ENCODE measurements around the gene CD151. TPM values are rescaled to one million over a fixed set of nuclear protein-coding genes. Genes with fewer than 3 reads are reported as not detected.
A peak's percentile ranks its signal among the peaks of the same experiment; 100 is the strongest.

CD151 gene
- total RNA-seq, 6 donors from 2014 or later, result 179 to 545 (median 421) TPM

DNA sequence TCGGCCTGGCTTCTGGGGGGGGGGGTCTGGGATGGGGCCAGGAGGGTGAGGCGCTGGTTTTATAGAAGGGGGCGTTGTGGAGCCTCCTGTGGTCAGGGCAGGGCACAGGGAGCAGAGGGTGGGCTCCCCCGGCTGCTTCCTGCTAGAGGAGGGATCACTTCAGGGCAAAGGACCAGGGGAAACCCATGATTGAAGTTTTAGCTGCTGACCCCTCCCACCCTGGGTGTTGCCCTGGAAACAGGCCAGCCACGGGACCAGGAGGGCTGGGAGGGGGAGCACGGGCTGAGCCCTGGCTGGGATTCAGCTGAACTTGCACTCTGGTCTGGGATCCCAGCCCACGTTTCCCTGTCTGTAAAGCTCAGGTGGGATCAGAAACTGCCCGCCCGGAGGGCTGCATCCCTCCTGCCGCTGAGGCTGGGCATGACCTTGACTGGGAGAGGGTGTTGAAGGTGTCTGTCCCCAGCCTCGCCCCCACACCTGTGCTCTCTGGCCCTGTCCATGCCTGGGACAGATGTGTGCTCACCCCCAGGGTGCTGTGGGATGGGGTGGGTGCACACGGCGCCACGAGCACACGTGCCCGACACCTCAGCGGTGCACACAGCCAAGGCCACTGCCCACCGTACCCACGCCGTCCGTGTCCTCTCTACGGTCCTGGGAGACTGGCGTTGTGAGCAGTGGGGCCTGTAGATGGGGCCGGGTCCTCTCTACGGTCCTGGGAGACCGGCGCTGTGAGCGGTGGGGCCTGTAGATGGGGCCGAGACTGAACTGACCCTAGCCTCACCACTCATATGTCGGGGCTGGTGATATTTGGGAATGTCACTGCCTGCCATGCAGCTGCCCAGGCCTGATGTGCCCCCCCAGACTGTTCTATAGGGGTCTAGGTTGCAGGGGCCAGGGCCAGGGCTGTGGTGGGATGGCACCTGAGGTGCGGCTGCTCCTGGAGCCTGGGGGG, 12.2 kb downstream of the CD151 start:
- TF ChIP-seq POLR2A (IDR thresholded peaks at IDR 0.05) (peak in 1 of 4 donors; percentile 6), EP300 (IDR thresholded peaks at IDR 0.05) (peak in 2 of 4 donors; percentile 6 to 60), POLR2AphosphoS5 (IDR thresholded peaks at IDR 0.05) (peak in 1 of 2 donors; percentile 84)
- TF ChIP-seq, protein P1, sequence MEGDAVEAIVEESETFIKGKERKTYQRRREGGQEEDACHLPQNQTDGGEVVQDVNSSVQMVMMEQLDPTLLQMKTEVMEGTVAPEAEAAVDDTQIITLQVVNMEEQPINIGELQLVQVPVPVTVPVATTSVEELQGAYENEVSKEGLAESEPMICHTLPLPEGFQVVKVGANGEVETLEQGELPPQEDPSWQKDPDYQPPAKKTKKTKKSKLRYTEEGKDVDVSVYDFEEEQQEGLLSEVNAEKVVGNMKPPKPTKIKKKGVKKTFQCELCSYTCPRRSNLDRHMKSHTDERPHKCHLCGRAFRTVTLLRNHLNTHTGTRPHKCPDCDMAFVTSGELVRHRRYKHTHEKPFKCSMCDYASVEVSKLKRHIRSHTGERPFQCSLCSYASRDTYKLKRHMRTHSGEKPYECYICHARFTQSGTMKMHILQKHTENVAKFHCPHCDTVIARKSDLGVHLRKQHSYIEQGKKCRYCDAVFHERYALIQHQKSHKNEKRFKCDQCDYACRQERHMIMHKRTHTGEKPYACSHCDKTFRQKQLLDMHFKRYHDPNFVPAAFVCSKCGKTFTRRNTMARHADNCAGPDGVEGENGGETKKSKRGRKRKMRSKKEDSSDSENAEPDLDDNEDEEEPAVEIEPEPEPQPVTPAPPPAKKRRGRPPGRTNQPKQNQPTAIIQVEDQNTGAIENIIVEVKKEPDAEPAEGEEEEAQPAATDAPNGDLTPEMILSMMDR (IDR thresholded peaks at IDR 0.05), result no peak
- peaks cover 0 to 4% (median 0%) of the 10 kb centered on the region in 4 donors for H3K27me3 ChIP-seq
- peak overlapping the region; percentile 93 to 97 (median 94) for H3K27ac ChIP-seq
- peaks cover 2 to 9% (median 6%) of the 10 kb centered on the region in 4 donors for H3K36me3 ChIP-seq
- no peaks in the 10 kb centered on the region for H3K9me3 ChIP-seq
- peak; percentile 58 to 86 for ATAC-seq (ENCODE audit: low FRiP score in 2 of 2)
- H3K4me1 ChIP-seq, result peaks cover 54 to 90% (median 75%) of the 10 kb centered on the region in 4 donors
- H3K4me3 ChIP-seq, result peak overlapping the region; percentile 63 to 99 (median 92)
- 10 to 19% methylated on average over 4 to 27 of the region's 31 CpGs for WGBS, 2 donors
- DNase-seq, result peak in 1 of 2 donors; percentile 94

DNA sequence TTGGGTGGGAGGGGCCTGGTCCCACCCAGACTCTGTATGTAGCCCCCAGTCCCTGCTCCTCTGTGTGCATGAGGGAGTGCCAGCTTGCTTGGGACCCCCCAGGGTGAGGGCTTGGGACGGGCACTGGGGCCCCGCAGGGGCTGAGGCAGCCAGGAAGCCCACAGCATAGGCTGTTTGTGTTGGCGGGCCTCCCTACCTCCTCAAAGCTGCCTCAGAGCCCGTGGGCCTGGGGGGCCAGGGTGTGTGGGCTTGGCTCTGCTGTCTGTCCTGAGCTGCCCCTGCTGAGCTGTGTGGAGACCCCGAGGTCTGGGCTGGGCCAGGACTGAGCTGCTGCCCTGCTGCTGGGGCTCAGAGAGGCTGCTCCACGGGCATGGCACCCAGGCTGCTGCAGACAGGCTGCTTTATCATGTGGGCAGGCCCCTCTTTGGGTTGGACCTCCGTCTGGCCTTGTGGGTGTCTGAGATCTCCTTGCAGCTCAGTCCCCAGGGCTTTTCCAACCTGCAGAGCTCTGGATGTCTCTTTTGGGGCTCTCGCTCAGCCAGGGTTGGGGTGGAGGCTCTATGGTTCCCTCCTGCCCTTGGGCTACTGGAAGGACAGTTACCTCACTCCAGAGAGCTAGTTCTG, 13.2 kb downstream of the CD151 start:
- ATAC-seq (ENCODE audit: low FRiP score in 2 of 2) (no peak), DNase-seq (no peak)
- Histone ChIP-seq H3K4me1 (peaks cover 47 to 90% (median 69%) of the 10 kb centered on the region in 4 donors), H3K4me3 (peak overlapping the region in 1 of 4 donors; percentile 63), H3K27ac (peak overlapping the region; percentile 93 to 97 (median 94)), H3K36me3 (peaks cover 0 to 11% (median 8%) of the 10 kb centered on the region in 4 donors), H3K9me3 (no peaks in the 10 kb centered on the region), H3K27me3 (peaks cover 0 to 4% (median 0%) of the 10 kb centered on the region in 4 donors)
- WGBS, 2 donors, result 40% methylated on average over 4 of the region's 8 CpGs; no CpG with 5 or more reads in 1 of the 2 donors
- TF ChIP-seq POLR2A (IDR thresholded peaks at IDR 0.05) (no peak), POLR2AphosphoS5 (IDR thresholded peaks at IDR 0.05) (no peak), EP300 (IDR thresholded peaks at IDR 0.05) (no peak)

DNA sequence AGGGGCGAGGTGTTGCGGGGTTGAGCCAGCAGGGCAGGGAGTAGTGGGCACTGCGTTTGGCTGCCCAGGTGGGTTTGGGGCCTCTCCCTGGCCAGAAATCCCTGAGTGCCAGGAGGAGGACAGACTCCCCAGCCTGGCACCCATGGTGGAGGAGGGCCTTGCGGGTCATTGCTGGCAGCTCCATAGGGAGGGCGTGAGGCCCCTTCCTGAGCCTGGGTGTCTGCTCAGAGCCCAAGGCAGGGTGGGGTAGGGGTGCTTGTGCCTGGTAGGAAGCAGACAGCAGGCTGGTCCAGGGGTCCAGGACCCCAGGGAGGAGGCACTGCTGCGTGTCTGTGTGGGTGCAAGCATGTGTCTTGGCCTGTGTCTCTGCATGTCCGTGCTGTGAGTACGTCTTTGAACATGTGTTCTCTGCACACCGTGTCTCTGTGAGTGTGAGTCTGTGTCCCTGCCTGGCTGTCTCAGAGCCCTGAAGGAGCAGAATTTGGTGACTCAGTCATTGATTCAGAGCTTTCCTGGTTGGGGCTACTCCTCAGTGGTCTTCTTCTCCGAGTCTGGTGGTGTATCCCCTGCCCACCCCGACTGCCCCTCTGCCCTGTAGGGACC, 13.8 kb downstream of the CD151 start:
- Histone ChIP-seq H3K4me3 (no peak overlapping the region), H3K27me3 (peaks cover 0 to 4% (median 0%) of the 10 kb centered on the region in 4 donors), H3K36me3 (peaks cover 0 to 14% (median 10%) of the 10 kb centered on the region in 4 donors), H3K27ac (peak overlapping the region; percentile 93 to 97 (median 94)), H3K4me1 (peaks cover 41 to 90% (median 63%) of the 10 kb centered on the region in 4 donors), H3K9me3 (no peaks in the 10 kb centered on the region)
- WGBS, 2 donors, result 55 to 74% methylated on average over 5 to 10 of the region's 11 CpGs
- ATAC-seq (ENCODE audit: low FRiP score in 2 of 2) (no peak), DNase-seq (no peak)
- TF ChIP-seq, protein P1 (IDR thresholded peaks at IDR 0.05), result no peak
- TF ChIP-seq EP300 (IDR thresholded peaks at IDR 0.05), result no peak
- TF ChIP-seq POLR2AphosphoS5 (IDR thresholded peaks at IDR 0.05), result no peak
- TF ChIP-seq POLR2A (IDR thresholded peaks at IDR 0.05), result no peak

DNA sequence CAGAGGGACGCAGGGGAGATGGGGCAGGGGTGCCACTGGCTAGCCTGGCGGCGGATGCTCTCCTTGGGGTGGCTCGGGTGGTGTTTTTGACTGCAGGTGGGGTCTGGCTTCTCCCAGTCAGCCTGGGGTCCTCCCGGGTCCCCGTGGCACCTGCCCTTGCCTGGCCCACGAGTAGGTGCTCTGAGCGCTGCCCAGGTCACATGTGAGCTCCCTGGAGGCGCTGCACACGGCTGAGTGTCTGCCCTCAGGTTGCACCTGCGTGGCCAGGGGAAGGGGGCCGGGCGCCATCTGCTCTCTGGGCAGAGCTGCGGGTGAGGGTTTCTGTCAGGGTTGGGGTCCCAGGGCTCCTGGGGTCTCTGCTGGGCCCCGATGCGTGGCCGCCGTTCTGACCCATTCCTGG, 15.1 kb downstream of the CD151 start:
- Histone ChIP-seq H3K27me3 (peaks cover 0 to 4% (median 0%) of the 10 kb centered on the region in 4 donors), H3K27ac (no peak overlapping the region), H3K4me3 (no peak overlapping the region), H3K36me3 (peaks cover 0 to 17% (median 10%) of the 10 kb centered on the region in 4 donors), H3K4me1 (peaks cover 41 to 84% (median 60%) of the 10 kb centered on the region in 4 donors), H3K9me3 (no peaks in the 10 kb centered on the region)
- TF ChIP-seq POLR2AphosphoS5 (IDR thresholded peaks at IDR 0.05) (no peak), EP300 (IDR thresholded peaks at IDR 0.05) (no peak), POLR2A (IDR thresholded peaks at IDR 0.05) (no peak)
- TF ChIP-seq, protein P1 (IDR thresholded peaks at IDR 0.05), result no peak
- no peak for ATAC-seq (ENCODE audit: low FRiP score in 2 of 2)
- 79 to 100% methylated on average over 1 to 18 of the region's 18 CpGs for WGBS, 2 donors
- DNase-seq, result no peak
